ENCODE measurements around the gene MPV17L.
"Not testable (repeated sequence)": the region's sequence is repeated elsewhere in the genome, so short reads cannot be mapped to it uniquely, and the experiment has no call there.

Gene MPV17L

GRCh38 chr16:15453296-15453695 lies 57.7 kb downstream of the MPV17L start:
- not testable (repeated sequence) for DNase-seq

GRCh38 chr16:15454933-15455332 lies 59.4 kb downstream of the MPV17L start:
- not testable (repeated sequence) for DNase-seq

- no peak for DNase-seq
Observed at GRCh38 chr16:15457400-15457799, 61.8 kb downstream of the MPV17L start.

GRCh38 chr16:15457958-15458357 lies 62.4 kb downstream of the MPV17L start:
- no peak for DNase-seq

- no peak for DNase-seq
Observed at GRCh38 chr16:15459791-15460190, 64.2 kb downstream of the MPV17L start.

GRCh38 chr16:15460601-15461000 lies 65.0 kb downstream of the MPV17L start:
- DNase-seq: no peak

GRCh38 chr16:15461376-15461775 lies 65.8 kb downstream of the MPV17L start:
- no peak for DNase-seq
